DOHH2 (cell line): ENCODE data around the gene ELAC2.
A peak's percentile ranks its signal among the peaks of the same experiment; 100 is the strongest.

ENCODE experiments used
- H3F3A ChIP-seq: fragments of 200-600 bp; sonication (generic), shearing (Covaris generic); 2 replicates; pipeline ENCODE4 v1.6.0; 2016; ENCODE audit warnings: antibody characterized with exemption, mild to moderate bottlenecking; ENCODE audit not compliant: control insufficient read depth, insufficient read depth
- H3K27ac ChIP-seq: fragments of 200-600 bp; sonication (generic); 2 replicates; pipeline ENCODE4 v1.5.1; 2014; ENCODE audit warnings: low read depth, mild to moderate bottlenecking, low read length, moderate library complexity
- H3K27me3 ChIP-seq: fragments of 200-600 bp; sonication (generic); 2 replicates; pipeline ENCODE4 v1.6.1; 2014; ENCODE audit warnings: mild to moderate bottlenecking, low read length, mixed read lengths; ENCODE audit not compliant: control insufficient read depth
- H3K36me3 ChIP-seq: fragments of 200-600 bp; sonication (generic); 2 replicates; pipeline ENCODE4 v1.6.1; 2014; ENCODE audit warnings: mild to moderate bottlenecking, low read length, moderate library complexity, mixed read lengths; ENCODE audit not compliant: control insufficient read depth
- H3K4me1 ChIP-seq: fragments of 200-600 bp; sonication (generic); 2 replicates; pipeline ENCODE4 v1.6.1; 2014; ENCODE audit warnings: mild to moderate bottlenecking, low read length, mixed read lengths; ENCODE audit not compliant: control insufficient read depth
- H3K4me2 ChIP-seq: fragments of 200-600 bp; sonication (generic); 2 replicates; pipeline ENCODE4 v1.6.0; 2014; ENCODE audit warnings: mild to moderate bottlenecking, low read length, moderate library complexity
- H3K4me3 ChIP-seq: fragments of 200-600 bp; sonication (generic); 2 replicates; pipeline ENCODE4 v1.5.1; 2014; ENCODE audit warnings: mild to moderate bottlenecking, low read length, mixed read lengths
- H3K79me2 ChIP-seq: fragments of 200-600 bp; sonication (generic); 2 replicates; pipeline ENCODE4 v1.6.1; 2014; ENCODE audit warnings: mild to moderate bottlenecking, low read length, mixed read lengths; ENCODE audit not compliant: control insufficient read depth
- H3K9me2 ChIP-seq: fragments of 200-600 bp; sonication (generic); replicated peaks from 2 replicates; pipeline ENCODE4 v1.6.1; 2014; ENCODE audit warnings: mild to moderate bottlenecking, low read length, mixed read lengths; ENCODE audit not compliant: control insufficient read depth
- H3K9me3 ChIP-seq: fragments of 200-600 bp; sonication (generic); 2 replicates; pipeline ENCODE4 v1.6.1; 2014; ENCODE audit warnings: antibody characterized with exemption, low read length, mixed read lengths; ENCODE audit not compliant: control insufficient read depth, insufficient read depth
- H4K20me1 ChIP-seq: fragments of 200-600 bp; sonication (generic); 2 replicates; pipeline ENCODE4 v1.6.0; 2014; ENCODE audit warnings: low read depth, mild to moderate bottlenecking, antibody characterized with exemption, low read length, moderate library complexity; ENCODE audit not compliant: control insufficient read depth, insufficient read depth
- EZH2phosphoT487 ChIP-seq: fragments of 200-600 bp; sonication (generic); IDR thresholded peaks from 2 replicates; pipeline ENCODE4 v1.6.1; 2017; ENCODE audit warnings: borderline replicate concordance, mild to moderate bottlenecking, antibody characterized with exemption, low read length, moderate library complexity, mixed read lengths
- TF ChIP-seq, protein P1 (sequence below): fragments of 200-600 bp; sonication (generic); IDR thresholded peaks from one replicate; pipeline ENCODE4 v1.5.1; 2014; ENCODE audit warnings: antibody characterized with exemption, mild to moderate bottlenecking, low read depth, low read length; ENCODE audit not compliant: poor library complexity, severe bottlenecking

The ELAC2 gene

DNA sequence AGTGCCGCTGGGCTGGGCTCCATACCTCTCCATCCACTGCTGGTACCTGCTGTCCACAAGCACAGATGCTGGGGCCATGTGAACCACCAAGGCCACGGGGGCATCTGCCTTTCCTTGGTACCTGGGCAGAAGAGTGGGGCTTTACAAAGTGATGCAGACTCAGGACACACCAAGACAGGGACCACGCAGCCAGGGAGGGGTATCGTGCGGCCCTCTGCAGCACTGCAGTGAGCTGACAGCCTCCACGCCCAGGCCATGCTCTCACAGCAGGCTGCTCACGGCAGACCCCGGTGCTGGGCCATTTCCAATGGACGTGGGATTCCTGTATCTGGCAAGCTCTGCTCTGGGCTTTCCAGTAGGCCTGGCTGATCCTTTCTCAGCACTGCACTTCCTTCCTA is 14.4 kb downstream of the ELAC2 start:
- no peaks in the 10 kb centered on the region for H3K4me1 ChIP-seq
- H3K4me2 ChIP-seq: no peak overlapping the region
- H3K9me3 ChIP-seq: no peaks in the 10 kb centered on the region
- H3K79me2 ChIP-seq: peaks cover 11% of the 10 kb centered on the region; the same call in 1 of the 2 replicates
- H3K9me2 ChIP-seq: no peaks in the 10 kb centered on the region
- TF ChIP-seq, protein P1, sequence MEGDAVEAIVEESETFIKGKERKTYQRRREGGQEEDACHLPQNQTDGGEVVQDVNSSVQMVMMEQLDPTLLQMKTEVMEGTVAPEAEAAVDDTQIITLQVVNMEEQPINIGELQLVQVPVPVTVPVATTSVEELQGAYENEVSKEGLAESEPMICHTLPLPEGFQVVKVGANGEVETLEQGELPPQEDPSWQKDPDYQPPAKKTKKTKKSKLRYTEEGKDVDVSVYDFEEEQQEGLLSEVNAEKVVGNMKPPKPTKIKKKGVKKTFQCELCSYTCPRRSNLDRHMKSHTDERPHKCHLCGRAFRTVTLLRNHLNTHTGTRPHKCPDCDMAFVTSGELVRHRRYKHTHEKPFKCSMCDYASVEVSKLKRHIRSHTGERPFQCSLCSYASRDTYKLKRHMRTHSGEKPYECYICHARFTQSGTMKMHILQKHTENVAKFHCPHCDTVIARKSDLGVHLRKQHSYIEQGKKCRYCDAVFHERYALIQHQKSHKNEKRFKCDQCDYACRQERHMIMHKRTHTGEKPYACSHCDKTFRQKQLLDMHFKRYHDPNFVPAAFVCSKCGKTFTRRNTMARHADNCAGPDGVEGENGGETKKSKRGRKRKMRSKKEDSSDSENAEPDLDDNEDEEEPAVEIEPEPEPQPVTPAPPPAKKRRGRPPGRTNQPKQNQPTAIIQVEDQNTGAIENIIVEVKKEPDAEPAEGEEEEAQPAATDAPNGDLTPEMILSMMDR: peak; percentile 8
- no peak for TF ChIP-seq EZH2phosphoT487
- H4K20me1 ChIP-seq: no peaks in the 10 kb centered on the region; the same call in 1 of the 2 replicates
- H3F3A ChIP-seq: peaks cover 3% of the 10 kb centered on the region; the same call in 1 of the 2 replicates
- peaks cover 76% of the 10 kb centered on the region for H3K36me3 ChIP-seq
- no peaks in the 10 kb centered on the region for H3K27me3 ChIP-seq
- H3K27ac ChIP-seq: no peak overlapping the region
- H3K4me3 ChIP-seq: no peak overlapping the region

DNA sequence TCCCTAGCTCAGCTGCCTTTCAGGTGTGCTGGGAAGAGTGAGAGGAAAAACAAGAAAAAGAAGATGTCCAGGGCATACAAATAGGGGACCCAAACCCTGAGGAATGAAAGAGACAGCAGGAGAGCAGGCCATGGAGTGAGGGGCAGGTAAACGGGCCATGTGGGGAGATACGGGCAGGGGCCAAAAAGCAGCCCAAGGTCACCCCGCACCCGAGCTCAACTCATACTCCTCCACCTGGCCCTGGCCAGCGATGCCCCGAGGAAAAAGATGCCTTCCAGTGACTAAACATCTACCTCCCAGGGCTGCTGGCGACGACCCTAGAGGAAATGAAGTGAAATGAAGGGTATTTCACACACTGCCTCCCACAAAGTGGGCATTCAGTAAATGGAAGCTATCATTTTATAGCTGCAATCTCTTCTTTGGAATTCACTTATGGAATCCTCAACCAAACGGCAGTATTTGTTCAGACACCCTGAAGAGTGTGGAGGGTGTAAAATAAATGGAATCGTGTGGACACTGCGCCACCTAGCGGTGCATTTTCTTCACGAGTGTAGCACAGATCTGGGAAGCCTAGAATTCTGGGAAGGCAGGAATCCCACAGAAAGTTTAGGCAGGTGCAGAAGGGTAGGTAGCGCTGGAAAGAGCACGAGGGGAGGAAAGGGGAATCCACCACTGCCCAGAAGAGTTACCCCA is 14.9 kb downstream of the ELAC2 start:
- Histone ChIP-seq H3K36me3 (peaks cover 80% of the 10 kb centered on the region), H3K9me2 (no peaks in the 10 kb centered on the region), H3K4me2 (no peak overlapping the region), H3K79me2 (peaks cover 11% of the 10 kb centered on the region; the same call in 1 of the 2 replicates), H3K27ac (no peak overlapping the region), H3F3A (peaks cover 3% of the 10 kb centered on the region; the same call in 1 of the 2 replicates), H3K27me3 (no peaks in the 10 kb centered on the region), H4K20me1 (no peaks in the 10 kb centered on the region; the same call in 1 of the 2 replicates), H3K4me1 (no peaks in the 10 kb centered on the region), H3K4me3 (no peak overlapping the region), H3K9me3 (no peaks in the 10 kb centered on the region)
- no peak for TF ChIP-seq EZH2phosphoT487
- TF ChIP-seq, protein P1: peak; percentile 96

DNA sequence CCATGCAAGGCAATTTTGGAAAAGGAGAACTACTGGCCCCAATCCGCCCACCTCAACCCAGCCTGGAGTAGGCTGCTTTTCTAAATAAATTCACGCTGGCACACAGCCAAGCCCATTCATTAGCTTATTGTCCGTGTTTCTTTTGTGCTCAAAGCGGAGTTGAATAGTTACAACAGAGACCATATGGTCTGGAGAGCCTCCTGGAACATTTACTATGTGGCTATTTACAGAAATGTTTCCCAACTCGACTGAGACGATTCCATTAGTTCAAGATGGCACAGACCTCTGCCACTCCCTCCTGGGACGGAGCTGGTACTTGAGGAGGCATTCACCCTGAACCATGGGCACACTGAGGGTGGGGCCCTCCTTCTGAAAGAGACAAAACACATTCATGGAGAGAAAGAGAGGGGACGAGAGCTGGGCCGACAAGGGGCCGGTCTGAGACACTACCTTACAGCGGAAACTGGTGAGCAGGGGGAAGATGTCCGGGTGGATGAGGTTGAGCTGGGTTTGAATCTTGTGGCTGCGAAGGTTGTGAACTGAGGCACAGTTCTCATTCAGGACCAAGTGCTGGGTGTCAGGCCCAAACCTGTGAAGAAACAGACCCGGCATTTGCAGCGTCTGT is 15.7 kb downstream of the ELAC2 start:
- H3F3A ChIP-seq: peaks cover 3% of the 10 kb centered on the region; the same call in 1 of the 2 replicates
- H3K36me3 ChIP-seq: peaks cover 84% of the 10 kb centered on the region

More for the DNA sequence above, 15.7 kb downstream of the ELAC2 start:
- TF ChIP-seq, protein P1: no peak
- TF ChIP-seq EZH2phosphoT487: no peak
- Histone ChIP-seq H3K4me1 (no peaks in the 10 kb centered on the region), H3K79me2 (peaks cover 11% of the 10 kb centered on the region; the same call in 1 of the 2 replicates), H3K9me3 (no peaks in the 10 kb centered on the region), H3K27ac (no peak overlapping the region), H3K9me2 (no peaks in the 10 kb centered on the region), H3K4me2 (no peak overlapping the region), H3K27me3 (no peaks in the 10 kb centered on the region), H4K20me1 (no peaks in the 10 kb centered on the region; the same call in 1 of the 2 replicates), H3K4me3 (no peak overlapping the region)
